Thyroid gland (tissue), 4 donors: ENCODE results near the gene TTC9. TPM values are rescaled to one million over a fixed set of nuclear protein-coding genes. Genes with fewer than 3 reads are reported as not detected.

ENCODE experiments used
- DNase-seq, 2 donors: peaks; one replicate each; pipeline ENCODE4 v3.0.0-alpha.2; 2019
- H3K27ac ChIP-seq, 3 donors: fragments of 200-600 bp; sonication (generic); 1 replicate in 2 of 3; 2 replicates in 1 of 3; pipeline ENCODE4 v1.5.1; 2016 to 2019; ENCODE audit warnings: mild to moderate bottlenecking in 1 of 3, moderate library complexity in 1 of 3
- H3K27me3 ChIP-seq: fragments of 200-600 bp; sonication (generic); one replicate; pipeline ENCODE4 v1.5.1; 2019
- H3K36me3 ChIP-seq, 2 donors: fragments of 200-600 bp; sonication (generic); one replicate each; pipeline ENCODE4 v1.5.1; 2016 to 2019
- H3K4me1 ChIP-seq, 2 donors: fragments of 200-600 bp; sonication (generic); one replicate each; pipeline ENCODE4 v1.5.1; 2017 to 2019
- H3K4me3 ChIP-seq, 3 donors: fragments of 200-600 bp; sonication (generic); replicated peaks in 1 of 3; 1 replicate in 2 of 3; 2 replicates in 1 of 3; pipeline ENCODE4 v1.5.1; 2016; ENCODE audit warnings: mild to moderate bottlenecking in 1 of 3
- H3K9me3 ChIP-seq: fragments of 200-600 bp; sonication (generic); one replicate; pipeline ENCODE4 v1.5.1; 2017
- CTCF ChIP-seq, 6 experiments: fragments of 200-600 bp in 3 of 6; fragments of 450-650 bp in 3 of 6; sonication (generic) in 3 of 6; IDR thresholded peaks; one replicate each; pipeline ENCODE4 v1.5.1; 2016 to 2019; ENCODE audit warnings: antibody characterized with exemption in 6 of 6, mild to moderate bottlenecking in 2 of 6, inconsistent platforms in 1 of 6, moderate library complexity in 1 of 6
- POLR2A ChIP-seq, 2 donors: fragments of 450-650 bp; IDR thresholded peaks; one replicate each; pipeline ENCODE4 v1.6.1; 2017; ENCODE audit warnings: antibody characterized with exemption in 2 of 2, mild to moderate bottlenecking in 2 of 2, moderate library complexity in 1 of 2
- WGBS, 2 donors: methylation state at CpG; one replicate each; pipeline ENCODE4 v1.1.5; 2017; 5-methylcytosine and 5-hydroxymethylcytosine counted together
- intact Hi-C: fragments of 100-400 bp; cut with DNase I; formaldehyde crosslinking; loops from one replicate; pipeline ENCODE4 v1.15.1; 2023
- total RNA-seq, 4 donors: library from RNA; depleted of rRNA; stranded (reverse); fragments of >200 nt; gene quantifications; one replicate each; pipeline ENCODE4 v1.2.3, GENCODE V29; 2016

Gene TTC9
- total RNA-seq, 4 donors from 2014 or later: 5.7 to 9.4 (median 7.2) TPM

GRCh38 chr14:70704960-70705359 is 63.2 kb downstream of the TTC9 start:
- intact Hi-C loops: loop anchor here (5.0 kb wide), 1 partner anchor 33 kb away; no protein-coding TSS in a partner anchor
- Histone ChIP-seq H3K27me3 (no peaks in the 10 kb centered on the region), H3K9me3 (no peaks in the 10 kb centered on the region), H3K4me3 (no peak overlapping the region), H3K4me1 (peaks cover 24 to 49% of the 10 kb centered on the region in 2 donors), H3K27ac (no peak overlapping the region), H3K36me3 (no peaks in the 10 kb centered on the region)
- TF ChIP-seq POLR2A (IDR thresholded peaks at IDR 0.05): no peak
- no peak for TF ChIP-seq CTCF (IDR thresholded peaks at IDR 0.05)
- DNase-seq: no peak
- WGBS, 2 donors: 73 to 90% methylated on average over 1 of the region's 1 CpG

- intact Hi-C loops: loop anchor here (5.0 kb wide), 1 partner anchor 34 kb away; no protein-coding TSS in a partner anchor
- Histone ChIP-seq H3K9me3 (no peaks in the 10 kb centered on the region), H3K27ac (no peak overlapping the region), H3K27me3 (no peaks in the 10 kb centered on the region), H3K4me3 (no peak overlapping the region), H3K36me3 (no peaks in the 10 kb centered on the region), H3K4me1 (peaks cover 24 to 52% of the 10 kb centered on the region in 2 donors)
- no peak for TF ChIP-seq POLR2A (IDR thresholded peaks at IDR 0.05)
- no peak for TF ChIP-seq CTCF (IDR thresholded peaks at IDR 0.05)
- no peak for DNase-seq
Observed at GRCh38 chr14:70706177-70706576, 64.5 kb downstream of the TTC9 start.

- H3K4me3 ChIP-seq: no peak overlapping the region
- no peaks in the 10 kb centered on the region for H3K27me3 ChIP-seq
- no peak overlapping the region for H3K27ac ChIP-seq
- H3K4me1 ChIP-seq: peaks cover 21 to 55% of the 10 kb centered on the region in 2 donors
- H3K36me3 ChIP-seq: no peaks in the 10 kb centered on the region
- intact Hi-C loops: loop anchor here (5.0 kb wide), 1 partner anchor 35 kb away; no protein-coding TSS in a partner anchor
- 89 to 95% methylated on average over 6 of the region's 6 CpGs for WGBS, 2 donors
- H3K9me3 ChIP-seq: no peaks in the 10 kb centered on the region
- no peak for TF ChIP-seq CTCF (IDR thresholded peaks at IDR 0.05)
- TF ChIP-seq POLR2A (IDR thresholded peaks at IDR 0.05): no peak
- peak; percentile 65 to 71 for DNase-seq
Observed at GRCh38 chr14:70707138-70708038, 65.7 kb downstream of the TTC9 start.

GRCh38 chr14:70708717-70709570 is 67.2 kb downstream of the TTC9 start:
- Histone ChIP-seq H3K27me3 (no peaks in the 10 kb centered on the region), H3K4me3 (no peak overlapping the region), H3K27ac (peak overlapping the region in 1 of 3 donors; percentile 59), H3K4me1 (peaks cover 29 to 64% of the 10 kb centered on the region in 2 donors), H3K9me3 (no peaks in the 10 kb centered on the region), H3K36me3 (no peaks in the 10 kb centered on the region)
- TF ChIP-seq CTCF (IDR thresholded peaks at IDR 0.05) (no peak), POLR2A (IDR thresholded peaks at IDR 0.05) (no peak)
- DNase-seq: no peak
- intact Hi-C loops: loop anchor here (5.0 kb wide), 1 partner anchor 37 kb away; no protein-coding TSS in a partner anchor
- WGBS, 2 donors: 88 to 94% methylated on average over 15 of the region's 15 CpGs
